MG63 (cell line): Measurements from ENCODE around the gene ITSN1. TPM values are rescaled to one million over a fixed set of nuclear protein-coding genes. Genes with fewer than 3 reads are reported as not detected.
"Not testable (repeated sequence)": the region's sequence is repeated elsewhere in the genome, so short reads cannot be mapped to it uniquely, and the experiment has no call there.

Source experiments
- DNase-seq: peaks from one replicate; pipeline ENCODE4 v3.0.0-alpha.2; 2020
- H3K27me3 ChIP-seq: fragments of 250-450 bp; sonication (Bioruptor Pico); 2 replicates; pipeline ENCODE4 v1.5.1; 2020; ENCODE audit warnings: mild to moderate bottlenecking, moderate library complexity
- H3K36me3 ChIP-seq: fragments of 250-450 bp; sonication (Bioruptor Pico); 2 replicates; pipeline ENCODE4 v1.5.1; 2020; ENCODE audit warnings: mild to moderate bottlenecking, moderate library complexity
- H3K4me3 ChIP-seq: fragments of 250-450 bp; sonication (Bioruptor Pico); 2 replicates; pipeline ENCODE4 v1.5.1; 2020; ENCODE audit warnings: mild to moderate bottlenecking, moderate library complexity
- H3K9me3 ChIP-seq: fragments of 250-450 bp; sonication (Bioruptor Pico); 2 replicates; pipeline ENCODE4 v1.5.1; 2020; ENCODE audit warnings: mild to moderate bottlenecking, moderate library complexity
- total RNA-seq: library from RNA; depleted of rRNA; stranded (reverse); fragments of >200 nt; shearing (Covaris generic); gene quantifications from 2 replicates; pipeline ENCODE4 v1.2.3, GENCODE V29; 2014; ENCODE audit warnings: low replicate concordance

Gene ITSN1
- total RNA-seq, 1 experiment from 2014 or later = 7.7 TPM

GRCh38 chr21:33690874-33691273 is 48.6 kb downstream of the ITSN1 start:
- Histone ChIP-seq H3K36me3 (no peaks in the 10 kb centered on the region), H3K9me3 (no peaks in the 10 kb centered on the region), H3K27me3 (no peaks in the 10 kb centered on the region), H3K4me3 (no peak overlapping the region)
- DNase-seq = no peak

DNA sequence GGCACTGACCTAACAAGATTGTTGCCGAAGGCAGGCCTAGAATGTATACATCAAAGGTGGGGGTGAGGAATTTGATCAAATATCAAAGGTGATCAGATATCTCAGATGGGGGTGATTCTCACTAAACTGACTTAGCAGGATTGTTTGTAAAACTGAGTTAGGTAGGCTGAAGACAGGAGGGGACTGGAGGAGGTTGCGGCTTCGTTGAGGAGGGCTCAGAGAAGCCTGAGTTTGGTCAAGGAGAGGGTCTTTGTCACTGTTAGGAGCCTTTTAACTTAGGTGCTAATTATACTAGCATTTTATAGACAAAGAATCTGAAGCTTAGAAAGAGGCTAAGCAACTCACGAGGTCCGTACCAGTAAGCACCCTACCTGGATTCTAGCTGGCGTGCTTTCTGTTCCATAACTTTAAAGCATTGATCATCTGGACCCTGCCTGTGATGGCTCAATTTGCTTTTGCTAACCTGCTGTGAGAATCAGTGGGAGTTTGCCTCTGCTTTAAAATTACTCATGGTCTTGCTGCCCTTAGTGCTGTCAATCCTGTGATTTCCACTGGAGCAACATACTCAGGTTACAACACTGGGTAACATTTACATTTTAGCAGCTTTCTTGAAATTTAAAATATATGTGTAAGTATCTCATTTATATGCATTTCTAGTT is 49.8 kb downstream of the ITSN1 start:
- DNase-seq = no peak
- H3K36me3 ChIP-seq = no peaks in the 10 kb centered on the region
- H3K27me3 ChIP-seq = no peaks in the 10 kb centered on the region
- no peak overlapping the region for H3K4me3 ChIP-seq
- no peaks in the 10 kb centered on the region for H3K9me3 ChIP-seq

DNA sequence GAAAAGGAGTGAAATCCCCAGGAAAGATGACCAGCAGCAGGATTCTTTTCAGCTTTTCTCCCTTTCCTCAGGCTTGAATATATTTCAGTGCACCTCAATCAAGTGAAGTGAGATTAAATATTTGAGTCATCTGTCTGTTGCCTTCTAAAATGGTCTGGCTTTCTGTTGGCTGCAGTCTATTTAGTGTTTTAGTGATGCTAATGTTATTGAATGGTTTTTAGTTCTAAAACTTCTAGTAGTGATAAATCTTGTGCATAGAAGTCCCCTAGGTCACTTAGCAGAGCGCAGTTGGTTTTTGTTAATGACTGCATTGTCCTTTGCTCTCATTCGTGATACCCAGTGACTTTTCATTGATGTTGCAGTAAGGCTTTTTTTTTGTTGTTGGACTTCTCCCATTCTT is 53.5 kb downstream of the ITSN1 start:
- H3K27me3 ChIP-seq = no peaks in the 10 kb centered on the region
- H3K36me3 ChIP-seq = no peaks in the 10 kb centered on the region
- no peak overlapping the region for H3K4me3 ChIP-seq
- DNase-seq = no peak
- no peaks in the 10 kb centered on the region for H3K9me3 ChIP-seq

DNA sequence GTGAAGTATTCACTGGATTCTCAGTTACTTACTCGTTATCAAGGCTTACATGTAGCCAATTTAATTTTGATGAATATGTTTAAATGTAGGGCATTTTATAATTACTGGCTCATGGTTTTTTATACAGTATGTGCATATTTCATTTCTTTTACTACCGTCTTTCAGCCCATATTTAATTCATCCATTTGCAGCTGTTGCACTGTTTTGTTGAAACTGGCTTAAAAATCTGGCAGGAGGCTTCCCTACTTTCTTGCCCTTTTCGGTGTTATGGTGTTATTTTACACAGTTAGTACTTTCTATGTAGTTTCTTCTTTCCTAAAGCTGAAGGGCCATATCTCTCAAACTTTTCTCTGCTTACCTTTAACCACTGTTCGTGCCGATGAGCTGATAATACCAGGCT is 54.2 kb downstream of the ITSN1 start:
- no peaks in the 10 kb centered on the region for H3K9me3 ChIP-seq
- no peak overlapping the region for H3K4me3 ChIP-seq
- H3K27me3 ChIP-seq = no peaks in the 10 kb centered on the region
- no peak for DNase-seq
- no peaks in the 10 kb centered on the region for H3K36me3 ChIP-seq

DNA sequence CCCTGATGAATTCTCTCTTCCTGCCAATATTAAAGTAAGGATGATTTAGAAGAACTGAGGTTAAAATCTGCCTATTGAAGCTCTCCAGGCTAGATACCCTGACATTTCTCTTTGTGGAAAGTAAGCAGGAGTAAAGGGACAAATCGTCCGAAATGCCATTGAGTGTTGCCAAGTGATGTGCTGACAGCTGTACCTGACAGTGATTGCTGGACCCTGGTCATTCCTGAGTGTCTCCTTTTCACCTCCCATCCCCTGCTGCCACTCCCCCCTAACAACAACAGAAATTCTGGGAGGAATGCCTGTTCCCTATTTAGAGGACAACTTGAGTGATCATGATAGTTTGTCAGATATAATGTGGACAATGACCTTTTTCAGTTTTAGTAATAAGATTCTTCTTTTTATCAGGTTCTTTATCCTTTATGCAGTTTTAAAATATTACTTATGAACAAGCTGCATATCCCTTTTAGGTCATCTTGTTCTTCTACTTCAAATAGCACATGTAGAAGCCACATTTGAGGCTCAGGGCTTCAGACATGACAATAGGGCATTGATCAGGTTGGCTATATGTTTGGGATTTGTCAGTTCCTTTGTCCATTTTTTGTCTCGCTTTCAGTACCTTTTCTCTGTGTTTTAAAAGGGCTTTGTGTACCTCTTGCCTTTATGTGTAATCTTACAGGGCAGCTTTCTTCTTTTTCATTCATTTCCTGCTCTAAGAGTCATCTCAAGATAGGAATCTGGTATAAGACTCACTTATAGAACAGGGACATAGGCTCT is 56.0 kb downstream of the ITSN1 start:
- Histone ChIP-seq H3K9me3 (no peaks in the 10 kb centered on the region), H3K27me3 (no peaks in the 10 kb centered on the region), H3K36me3 (no peaks in the 10 kb centered on the region), H3K4me3 (no peak overlapping the region)
- no peak for DNase-seq

- H3K27me3 ChIP-seq = no peaks in the 10 kb centered on the region
- no peak overlapping the region for H3K4me3 ChIP-seq
- H3K9me3 ChIP-seq = no peaks in the 10 kb centered on the region
- no peaks in the 10 kb centered on the region for H3K36me3 ChIP-seq
- DNase-seq = no peak
Measured at GRCh38 chr21:33699277-33699676, 57.0 kb downstream of the ITSN1 start.

DNA sequence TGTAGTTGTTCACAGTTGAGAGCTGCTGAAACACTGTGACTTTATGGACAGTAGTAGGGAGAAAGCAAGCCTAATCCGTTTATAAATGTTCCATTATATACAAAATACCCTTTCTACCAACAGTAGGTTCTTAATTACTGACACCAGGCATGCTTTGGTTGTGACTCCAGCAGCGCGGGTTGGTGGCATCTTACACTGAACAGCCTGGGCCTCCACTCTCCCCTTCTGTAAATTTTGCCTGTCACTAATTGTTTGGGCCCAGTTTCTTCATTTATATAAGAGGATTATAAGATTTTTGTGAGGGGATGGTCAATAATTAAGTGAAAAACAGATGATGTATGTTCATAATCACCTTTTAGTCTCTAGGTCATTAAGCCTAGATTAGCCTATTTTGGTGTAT is 58.2 kb downstream of the ITSN1 start:
- Histone ChIP-seq H3K36me3 (no peaks in the 10 kb centered on the region), H3K4me3 (no peak overlapping the region), H3K9me3 (no peaks in the 10 kb centered on the region), H3K27me3 (no peaks in the 10 kb centered on the region)
- DNase-seq = no peak

- peaks cover 4% of the 10 kb centered on the region for H3K36me3 ChIP-seq
- no peak for DNase-seq
- peaks cover 10% of the 10 kb centered on the region; the same call in 1 of the 2 replicates for H3K9me3 ChIP-seq
- no peaks in the 10 kb centered on the region for H3K27me3 ChIP-seq
- H3K4me3 ChIP-seq = no peak overlapping the region
Measured at GRCh38 chr21:33703750-33704606, 61.7 kb downstream of the ITSN1 start.

DNA sequence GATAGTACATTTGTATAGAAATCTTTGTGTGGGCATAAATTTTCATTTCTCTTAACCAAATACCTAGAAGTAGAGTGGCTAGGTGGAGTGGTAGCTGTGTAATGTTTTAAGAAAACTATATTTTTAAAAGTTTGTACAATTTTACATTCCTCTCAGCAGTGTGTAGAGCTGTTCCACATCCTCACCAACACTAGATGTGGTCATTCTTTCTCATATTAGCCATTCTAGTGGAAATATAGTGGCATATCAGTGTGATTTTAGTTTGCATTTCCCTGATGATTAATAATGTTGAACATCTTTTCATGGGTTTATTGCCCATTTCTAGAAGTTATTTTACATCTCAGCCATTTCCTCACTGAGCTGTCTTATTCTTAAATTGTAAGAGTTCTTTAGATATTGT is 65.5 kb downstream of the ITSN1 start:
- H3K4me3 ChIP-seq = no peak overlapping the region
- H3K36me3 ChIP-seq = peaks cover 6% of the 10 kb centered on the region
- no peak for DNase-seq
- no peaks in the 10 kb centered on the region for H3K27me3 ChIP-seq
- H3K9me3 ChIP-seq = peaks cover 12% of the 10 kb centered on the region; the same call in 1 of the 2 replicates

DNA sequence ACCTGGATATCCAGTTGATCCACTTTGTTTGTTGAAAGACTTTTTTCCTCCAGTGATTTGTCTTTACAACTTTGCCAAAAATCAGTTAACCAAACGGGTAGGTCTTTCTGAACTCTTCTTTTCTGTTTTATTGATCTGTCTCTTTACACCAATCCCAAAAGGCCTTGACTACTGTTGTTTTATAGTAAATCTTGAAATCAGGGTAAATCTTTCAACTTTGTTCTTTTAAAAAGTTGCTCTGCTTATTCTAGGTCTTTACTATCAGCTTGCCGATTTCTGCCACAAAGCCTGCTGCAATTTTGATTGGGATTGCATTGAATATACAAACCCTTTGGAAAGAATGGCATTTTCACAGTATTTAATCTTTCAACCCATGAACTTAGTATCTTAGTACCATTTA is 66.6 kb downstream of the ITSN1 start:
- H3K4me3 ChIP-seq = no peak overlapping the region
- H3K36me3 ChIP-seq = peaks cover 6% of the 10 kb centered on the region
- peaks cover 12% of the 10 kb centered on the region; the same call in 1 of the 2 replicates for H3K9me3 ChIP-seq
- H3K27me3 ChIP-seq = no peaks in the 10 kb centered on the region
- no peak for DNase-seq

DNA sequence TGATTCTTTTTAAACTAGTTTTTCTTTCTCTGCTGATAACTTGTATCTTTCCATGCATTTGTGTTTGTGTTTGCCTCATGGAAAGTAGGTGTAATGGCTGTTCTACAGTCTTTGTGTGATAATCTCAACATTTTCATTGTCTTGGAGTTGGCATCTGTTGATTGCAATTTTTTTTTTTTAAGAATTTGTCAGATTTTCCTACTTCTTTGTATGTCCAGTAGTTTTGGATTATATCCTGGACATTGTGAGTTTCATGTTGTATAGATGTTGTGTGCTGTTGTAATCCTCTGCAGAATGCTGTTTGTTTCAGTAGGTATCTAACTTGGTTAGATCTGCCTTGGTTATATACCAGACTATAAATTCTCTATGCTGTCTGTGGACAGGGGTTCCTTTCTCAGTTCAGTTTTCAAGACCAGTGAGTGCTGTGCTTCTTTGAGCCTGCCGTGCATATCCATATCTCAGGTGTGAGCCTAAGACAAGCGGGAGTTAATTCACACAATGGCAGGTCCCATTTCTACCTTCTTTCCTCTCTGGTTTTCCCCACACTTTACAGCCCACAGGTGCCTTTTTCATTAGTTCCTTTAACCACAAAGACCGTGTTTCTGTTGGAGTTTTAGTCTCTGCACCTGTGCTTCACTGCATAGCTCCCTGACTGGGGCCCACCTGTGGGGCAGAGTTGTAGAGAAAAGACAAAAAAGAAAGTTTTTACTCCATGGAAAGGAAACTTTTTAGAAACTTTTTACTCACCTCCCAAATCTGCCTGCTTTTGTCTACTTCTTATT is 69.9 kb downstream of the ITSN1 start:
- H3K9me3 ChIP-seq = peaks cover 12% of the 10 kb centered on the region; the same call in 1 of the 2 replicates
- no peak overlapping the region for H3K4me3 ChIP-seq
- peaks cover 6% of the 10 kb centered on the region for H3K36me3 ChIP-seq
- DNase-seq = no peak
- no peaks in the 10 kb centered on the region for H3K27me3 ChIP-seq

GRCh38 chr21:33721081-33721480 is 78.8 kb downstream of the ITSN1 start:
- no peak overlapping the region for H3K4me3 ChIP-seq
- H3K27me3 ChIP-seq = no peaks in the 10 kb centered on the region
- DNase-seq = no peak
- H3K36me3 ChIP-seq = peaks cover 6% of the 10 kb centered on the region
- no peaks in the 10 kb centered on the region for H3K9me3 ChIP-seq

- H3K4me3 ChIP-seq, H3K36me3 ChIP-seq, DNase-seq, H3K27me3 ChIP-seq, H3K9me3 ChIP-seq: not testable (repeated sequence)
Measured at GRCh38 chr21:33729139-33729538, 86.8 kb downstream of the ITSN1 start.

DNA sequence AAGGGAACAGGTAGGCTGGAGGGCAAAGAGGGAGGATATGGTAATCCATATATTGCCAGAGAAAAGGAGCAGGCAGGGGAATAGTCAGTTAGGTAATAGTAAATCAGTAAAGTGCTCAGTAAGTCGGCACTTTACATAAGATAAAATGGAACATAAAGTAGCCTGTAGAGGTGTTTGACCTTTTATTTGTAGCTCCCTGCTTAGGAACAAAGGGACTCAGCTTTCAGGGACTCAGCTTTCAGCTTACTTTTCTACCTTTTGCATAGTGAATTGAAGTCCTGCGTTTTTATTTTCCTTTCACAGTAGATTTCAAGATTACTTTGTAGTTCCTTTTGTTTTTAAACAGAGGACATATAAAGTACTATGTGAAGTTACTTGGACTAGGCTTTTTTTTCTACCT is 87.3 kb downstream of the ITSN1 start:
- no peak overlapping the region for H3K4me3 ChIP-seq
- no peak for DNase-seq

GRCh38 chr21:33731447-33731846 is 89.1 kb downstream of the ITSN1 start:
- no peak for DNase-seq
- H3K4me3 ChIP-seq = no peak overlapping the region
- no peaks in the 10 kb centered on the region for H3K27me3 ChIP-seq
- H3K36me3 ChIP-seq = no peaks in the 10 kb centered on the region
- H3K9me3 ChIP-seq = no peaks in the 10 kb centered on the region

More for the DNA sequence above, 87.3 kb downstream of the ITSN1 start:
- Histone ChIP-seq H3K36me3 (no peaks in the 10 kb centered on the region; the same call in 1 of the 2 replicates), H3K9me3 (no peaks in the 10 kb centered on the region), H3K27me3 (no peaks in the 10 kb centered on the region)

DNA sequence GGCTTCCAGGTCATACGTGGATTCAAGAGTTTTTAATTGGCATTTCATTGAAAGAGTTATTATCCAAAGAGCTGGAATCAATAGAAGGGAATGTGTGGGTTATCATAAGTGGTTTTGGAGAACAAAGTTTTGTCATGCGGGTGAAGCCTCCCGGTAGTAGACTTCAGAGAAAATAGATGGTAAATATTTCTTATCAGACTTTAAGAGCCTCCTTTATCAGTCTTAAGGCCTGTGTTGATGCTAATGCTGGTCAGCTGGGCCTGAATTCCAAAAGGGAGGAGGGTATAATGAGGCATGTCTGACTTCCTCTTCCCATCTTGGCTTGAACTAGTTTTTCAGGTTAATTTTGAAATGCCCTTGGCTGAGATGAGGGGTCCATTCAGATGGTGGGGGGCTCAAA is 89.7 kb downstream of the ITSN1 start:
- H3K27me3 ChIP-seq = no peaks in the 10 kb centered on the region
- no peak overlapping the region for H3K4me3 ChIP-seq
- no peaks in the 10 kb centered on the region for H3K36me3 ChIP-seq
- H3K9me3 ChIP-seq = no peaks in the 10 kb centered on the region
- no peak for DNase-seq
